Stromal cell of bone marrow (primary cell): ENCODE results near the gene IFI27L2.

ENCODE experiments used
- DNase-seq: peaks from one replicate; pipeline ENCODE4 v3.0.0-alpha.2; 2012; ENCODE audit warnings: low read depth

Gene IFI27L2

GRCh38 chr14:94123296-94123695 lies 6.1 kb downstream of the IFI27L2 start:
- no peak for DNase-seq

- DNase-seq, result no peak
Observed at GRCh38 chr14:94122438-94122837, 7.0 kb downstream of the IFI27L2 start.

GRCh38 chr14:94121485-94121884 lies 7.9 kb downstream of the IFI27L2 start:
- no peak for DNase-seq

GRCh38 chr14:94120667-94121340 lies 8.6 kb downstream of the IFI27L2 start:
- DNase-seq, result peak; percentile 94

- no peak for DNase-seq
Observed at GRCh38 chr14:94119071-94119470, 10.3 kb downstream of the IFI27L2 start.

- DNase-seq, result no peak
Observed at GRCh38 chr14:94117856-94118255, 11.5 kb downstream of the IFI27L2 start.

GRCh38 chr14:94116701-94117100 lies 12.7 kb downstream of the IFI27L2 start:
- DNase-seq, result no peak

GRCh38 chr14:94115631-94116030 lies 13.8 kb downstream of the IFI27L2 start:
- no peak for DNase-seq

- DNase-seq, result no peak
Observed at GRCh38 chr14:94115058-94115591, 14.3 kb downstream of the IFI27L2 start.

- no peak for DNase-seq
Observed at GRCh38 chr14:94114589-94115057, 14.8 kb downstream of the IFI27L2 start.

GRCh38 chr14:94113908-94114588 lies 15.4 kb downstream of the IFI27L2 start:
- DNase-seq, result peak; percentile 43

GRCh38 chr14:94113490-94113889 lies 15.9 kb downstream of the IFI27L2 start:
- no peak for DNase-seq

GRCh38 chr14:94113073-94113472 lies 16.3 kb downstream of the IFI27L2 start:
- no peak for DNase-seq

- DNase-seq, result no peak
Observed at GRCh38 chr14:94112513-94113063, 16.8 kb downstream of the IFI27L2 start.

- no peak for DNase-seq
Observed at GRCh38 chr14:94111276-94112095, 17.9 kb downstream of the IFI27L2 start.

- peak; percentile 70 for DNase-seq
Observed at GRCh38 chr14:94110552-94111181, 18.7 kb downstream of the IFI27L2 start, which contains the start of gene IFI27. TSS of gene IFI27 (plus strand) at chr14:94110736.

GRCh38 chr14:94109915-94110250 lies 19.5 kb downstream of the IFI27L2 start:
- DNase-seq, result no peak

GRCh38 chr14:94104731-94105130 lies 24.7 kb downstream of the IFI27L2 start:
- DNase-seq, result no peak

GRCh38 chr14:94103554-94104150 lies 25.8 kb downstream of the IFI27L2 start:
- DNase-seq, result no peak

- no peak for DNase-seq
Observed at GRCh38 chr14:94102768-94103482, 26.5 kb downstream of the IFI27L2 start.

GRCh38 chr14:94101748-94102147 lies 27.7 kb downstream of the IFI27L2 start:
- DNase-seq, result no peak
